Progenitor cell of endocrine pancreas (in vitro differentiated cells): ENCODE data around the gene BIRC5. TPM values are rescaled to one million over a fixed set of nuclear protein-coding genes. Genes with fewer than 3 reads are reported as not detected.

Source experiments
- DNase-seq: peaks from one replicate; pipeline ENCODE4 v3.0.0; 2021; ENCODE audit warnings: low spot score; ENCODE audit not compliant: unreplicated experiment
- H3K27ac Mint-ChIP-seq: 2 replicates; pipeline ENCODE4 v1.8.0; 2021; ENCODE audit warnings: mild to moderate bottlenecking, moderate library complexity, mixed read lengths
- H3K27me3 Mint-ChIP-seq: 2 replicates; pipeline ENCODE4 v1.8.0; 2021; ENCODE audit warnings: mixed read lengths
- H3K36me3 Mint-ChIP-seq: 2 replicates; pipeline ENCODE4 v1.8.0; 2022; ENCODE audit warnings: mixed read lengths; ENCODE audit not compliant: insufficient read depth
- H3K4me1 Mint-ChIP-seq: 2 replicates; pipeline ENCODE4 v1.8.0; 2021; ENCODE audit warnings: low read depth, mixed read lengths
- H3K4me3 Mint-ChIP-seq: 2 replicates; pipeline ENCODE4 v1.8.0; 2021; ENCODE audit warnings: low read depth, mild to moderate bottlenecking, moderate library complexity, mixed read lengths
- H3K9me3 Mint-ChIP-seq: 2 replicates; pipeline ENCODE4 v1.8.0; 2021; ENCODE audit warnings: low read depth, mixed read lengths
- CTCF ChIP-seq: fragments of 200-600 bp; sonication (generic); IDR thresholded peaks from one replicate; pipeline ENCODE4 v1.5.0; 2021; ENCODE audit warnings: antibody characterized with exemption, mild to moderate bottlenecking; ENCODE audit not compliant: unreplicated experiment
- total RNA-seq: library from RNA; stranded (reverse); gene quantifications from 2 replicates; pipeline ENCODE4 v1.2.1, GENCODE V29; 2021

The BIRC5 gene
- total RNA-seq, 1 donor from 2014 or later = 30.0 TPM

GRCh38 chr17:78226759-78227454, 12.9 kb downstream of the BIRC5 start:
- H3K36me3 Mint-ChIP-seq = peaks cover 3% of the 10 kb centered on the region
- DNase-seq = no peak
- H3K27ac Mint-ChIP-seq = no peak overlapping the region

GRCh38 chr17:78227455-78227916, 13.4 kb downstream of the BIRC5 start:
- Mint-ChIP-seq H3K27ac (no peak overlapping the region), H3K27me3 (peaks cover 25% of the 10 kb centered on the region), H3K36me3 (peaks cover 3% of the 10 kb centered on the region), H3K4me1 (no peaks in the 10 kb centered on the region), H3K4me3 (no peak overlapping the region), H3K9me3 (no peaks in the 10 kb centered on the region)
- TF ChIP-seq CTCF = no peak
- DNase-seq = no peak

More at GRCh38 chr17:78226759-78227454, 12.9 kb downstream of the BIRC5 start:
- H3K9me3 Mint-ChIP-seq = no peaks in the 10 kb centered on the region
- H3K4me3 Mint-ChIP-seq = no peak overlapping the region
- TF ChIP-seq CTCF = no peak
- H3K27me3 Mint-ChIP-seq = peaks cover 20% of the 10 kb centered on the region
- H3K4me1 Mint-ChIP-seq = no peaks in the 10 kb centered on the region

GRCh38 chr17:78228176-78228575, 14.1 kb downstream of the BIRC5 start:
- H3K27me3 Mint-ChIP-seq = peaks cover 32% of the 10 kb centered on the region
- no peak for DNase-seq
- no peak overlapping the region for H3K4me3 Mint-ChIP-seq
- no peak for TF ChIP-seq CTCF
- peaks cover 3% of the 10 kb centered on the region for H3K36me3 Mint-ChIP-seq
- no peak overlapping the region for H3K27ac Mint-ChIP-seq
- H3K4me1 Mint-ChIP-seq = no peaks in the 10 kb centered on the region
- no peaks in the 10 kb centered on the region for H3K9me3 Mint-ChIP-seq

- no peak overlapping the region for H3K4me3 Mint-ChIP-seq
- no peak for DNase-seq
- H3K27me3 Mint-ChIP-seq = peaks cover 45% of the 10 kb centered on the region
- no peak for TF ChIP-seq CTCF
- no peak overlapping the region for H3K27ac Mint-ChIP-seq
- no peaks in the 10 kb centered on the region for H3K4me1 Mint-ChIP-seq
- H3K9me3 Mint-ChIP-seq = no peaks in the 10 kb centered on the region
- H3K36me3 Mint-ChIP-seq = no peaks in the 10 kb centered on the region
Observed at GRCh38 chr17:78230252-78230962, 16.4 kb downstream of the BIRC5 start.

- Mint-ChIP-seq H3K36me3 (no peaks in the 10 kb centered on the region), H3K4me1 (no peaks in the 10 kb centered on the region), H3K4me3 (peak within 1 kb of the TSS; percentile 7), H3K9me3 (no peaks in the 10 kb centered on the region), H3K27me3 (peaks cover 45% of the 10 kb centered on the region), H3K27ac (no peak within 1 kb of the TSS)
- no peak for DNase-seq
- no peak for TF ChIP-seq CTCF
Observed at GRCh38 chr17:78230996-78231935, 17.2 kb downstream of the BIRC5 start, which contains the start of gene TMEM235. Gene TMEM235, plus strand, starts transcription at chr17:78231631. Its CDS starts 393 bp downstream, at chr17:78232024.
